ENCODE data around the gene STOX1. TPM values are rescaled to one million over a fixed set of nuclear protein-coding genes. Genes with fewer than 3 reads are reported as not detected.
"Not testable (repeated sequence)": the region's sequence is repeated elsewhere in the genome, so short reads cannot be mapped to it uniquely, and the experiment has no call there.

STOX1 gene
- under 1 TPM; 0.19 to 0.41 TPM for total RNA-seq

GRCh38 chr10:68826764-68827591 is at the start of gene STOX1:
STOX1 (plus strand) TSS chr10:68827531; CDS start chr10:68827624, 93 bp downstream.
- ATAC-seq (replicated peaks in 1 of 2) (peak; percentile 85 to 86), DNase-seq (peak; percentile 73)
- H3K27ac Mint-ChIP-seq = no peak within 1 kb of the TSS
- peaks cover 16% of the 10 kb centered on the region for H3K4me1 Mint-ChIP-seq (ENCODE audit: low read depth)
- no peaks in the 10 kb centered on the region for H3K36me3 Mint-ChIP-seq (ENCODE audit: insufficient read depth in 2 of 2)
- H3K4me3 Mint-ChIP-seq = peak within 1 kb of the TSS; percentile 80 to 82
- H3K27me3 Mint-ChIP-seq (ENCODE audit: low read depth) = no peaks in the 10 kb centered on the region
- no peaks in the 10 kb centered on the region for H3K9me3 Mint-ChIP-seq

GRCh38 chr10:68781613-68782574 is 45.4 kb upstream of the STOX1 start:
- DNase-seq (no peak), ATAC-seq (replicated peaks in 1 of 2) (no peak)
- H3K27me3 Mint-ChIP-seq (ENCODE audit: low read depth) = no peaks in the 10 kb centered on the region
- H3K9me3 Mint-ChIP-seq = no peaks in the 10 kb centered on the region
- H3K4me1 Mint-ChIP-seq (ENCODE audit: low read depth) = no peaks in the 10 kb centered on the region
- H3K4me3 Mint-ChIP-seq = no peak overlapping the region
- peak overlapping the region; percentile 13 for H3K27ac Mint-ChIP-seq
- H3K36me3 Mint-ChIP-seq (ENCODE audit: insufficient read depth in 2 of 2) = peaks cover 6 to 37% of the 10 kb centered on the region in 2 donors

GRCh38 chr10:68784476-68784875 is 42.9 kb upstream of the STOX1 start:
- peaks cover 6 to 35% of the 10 kb centered on the region in 2 donors for H3K36me3 Mint-ChIP-seq (ENCODE audit: insufficient read depth in 2 of 2)
- no peak overlapping the region for H3K27ac Mint-ChIP-seq
- H3K4me3 Mint-ChIP-seq = no peak overlapping the region
- H3K9me3 Mint-ChIP-seq = no peaks in the 10 kb centered on the region
- no peak for DNase-seq
- no peaks in the 10 kb centered on the region for H3K4me1 Mint-ChIP-seq (ENCODE audit: low read depth)
- no peaks in the 10 kb centered on the region for H3K27me3 Mint-ChIP-seq (ENCODE audit: low read depth)
- no peak for ATAC-seq (replicated peaks in 1 of 2)

GRCh38 chr10:68787813-68788212 is 39.5 kb upstream of the STOX1 start:
- no peak overlapping the region for H3K4me3 Mint-ChIP-seq
- no peaks in the 10 kb centered on the region for H3K27me3 Mint-ChIP-seq (ENCODE audit: low read depth)
- ATAC-seq (replicated peaks in 1 of 2) = no peak
- peaks cover 6 to 22% of the 10 kb centered on the region in 2 donors for H3K36me3 Mint-ChIP-seq (ENCODE audit: insufficient read depth in 2 of 2)
- H3K4me1 Mint-ChIP-seq (ENCODE audit: low read depth) = no peaks in the 10 kb centered on the region
- H3K27ac Mint-ChIP-seq = no peak overlapping the region
- no peak for DNase-seq
- no peaks in the 10 kb centered on the region for H3K9me3 Mint-ChIP-seq

- peaks cover 6 to 21% of the 10 kb centered on the region in 2 donors for H3K36me3 Mint-ChIP-seq (ENCODE audit: insufficient read depth in 2 of 2)
- H3K27ac Mint-ChIP-seq = no peak overlapping the region
- ATAC-seq (replicated peaks in 1 of 2) (no peak), DNase-seq (no peak)
- H3K9me3 Mint-ChIP-seq = no peaks in the 10 kb centered on the region
- no peak overlapping the region for H3K4me3 Mint-ChIP-seq
- H3K27me3 Mint-ChIP-seq (ENCODE audit: low read depth) = no peaks in the 10 kb centered on the region
- H3K4me1 Mint-ChIP-seq (ENCODE audit: low read depth) = no peaks in the 10 kb centered on the region
Measured at GRCh38 chr10:68790476-68790875, 36.9 kb upstream of the STOX1 start.

- no peak overlapping the region for H3K4me3 Mint-ChIP-seq
- no peaks in the 10 kb centered on the region for H3K4me1 Mint-ChIP-seq (ENCODE audit: low read depth)
- H3K9me3 Mint-ChIP-seq = no peaks in the 10 kb centered on the region
- peaks cover 2 to 9% of the 10 kb centered on the region in 2 donors for H3K36me3 Mint-ChIP-seq (ENCODE audit: insufficient read depth in 2 of 2)
- no peak for ATAC-seq (replicated peaks in 1 of 2)
- no peaks in the 10 kb centered on the region for H3K27me3 Mint-ChIP-seq (ENCODE audit: low read depth)
- DNase-seq = no peak
- H3K27ac Mint-ChIP-seq = no peak overlapping the region
Measured at GRCh38 chr10:68792115-68792514, 35.2 kb upstream of the STOX1 start.

- ATAC-seq (replicated peaks in 1 of 2) (no peak), DNase-seq (no peak)
- no peak overlapping the region for H3K27ac Mint-ChIP-seq
- H3K9me3 Mint-ChIP-seq = no peaks in the 10 kb centered on the region
- no peak overlapping the region for H3K4me3 Mint-ChIP-seq
- H3K4me1 Mint-ChIP-seq (ENCODE audit: low read depth) = no peaks in the 10 kb centered on the region
- H3K27me3 Mint-ChIP-seq (ENCODE audit: low read depth) = no peaks in the 10 kb centered on the region
- peaks cover 0 to 4% of the 10 kb centered on the region in 2 donors for H3K36me3 Mint-ChIP-seq (ENCODE audit: insufficient read depth in 2 of 2)
Measured at GRCh38 chr10:68795886-68796532, 31.3 kb upstream of the STOX1 start.

- Mint-ChIP-seq H3K27me3 (ENCODE audit: low read depth) (no peaks in the 10 kb centered on the region), H3K4me1 (ENCODE audit: low read depth) (no peaks in the 10 kb centered on the region), H3K36me3 (ENCODE audit: insufficient read depth in 2 of 2) (peaks cover 0 to 4% of the 10 kb centered on the region in 2 donors), H3K27ac (no peak overlapping the region), H3K4me3 (no peak overlapping the region), H3K9me3 (no peaks in the 10 kb centered on the region)
- ATAC-seq (replicated peaks in 1 of 2) (no peak), DNase-seq (no peak)
Measured at GRCh38 chr10:68796605-68797004, 30.7 kb upstream of the STOX1 start.

GRCh38 chr10:68800211-68800610 is 27.1 kb upstream of the STOX1 start:
- no peak for ATAC-seq (replicated peaks in 1 of 2)
- Mint-ChIP-seq H3K4me1 (ENCODE audit: low read depth) (no peaks in the 10 kb centered on the region), H3K27ac (no peak overlapping the region), H3K9me3 (no peaks in the 10 kb centered on the region), H3K27me3 (ENCODE audit: low read depth) (no peaks in the 10 kb centered on the region), H3K36me3 (ENCODE audit: insufficient read depth in 2 of 2) (peaks cover 0 to 2% of the 10 kb centered on the region in 2 donors), H3K4me3 (no peak overlapping the region)
- no peak for DNase-seq

GRCh38 chr10:68804692-68805091 is 22.6 kb upstream of the STOX1 start:
- DNase-seq (no peak), ATAC-seq (replicated peaks in 1 of 2) (no peak)
- Mint-ChIP-seq H3K4me3 (no peak overlapping the region), H3K27me3 (ENCODE audit: low read depth) (no peaks in the 10 kb centered on the region), H3K9me3 (no peaks in the 10 kb centered on the region), H3K36me3 (ENCODE audit: insufficient read depth in 2 of 2) (no peaks in the 10 kb centered on the region), H3K4me1 (ENCODE audit: low read depth) (no peaks in the 10 kb centered on the region), H3K27ac (no peak overlapping the region)

- DNase-seq; H3K27me3 Mint-ChIP-seq (ENCODE audit: low read depth); ATAC-seq (replicated peaks in 1 of 2); H3K27ac Mint-ChIP-seq; H3K9me3 Mint-ChIP-seq; H3K4me3 Mint-ChIP-seq; H3K4me1 Mint-ChIP-seq (ENCODE audit: low read depth); H3K36me3 Mint-ChIP-seq (ENCODE audit: insufficient read depth in 2 of 2): not testable (repeated sequence)
Measured at GRCh38 chr10:68810830-68811229, 16.5 kb upstream of the STOX1 start.

- Mint-ChIP-seq H3K27me3 (ENCODE audit: low read depth) (no peaks in the 10 kb centered on the region), H3K27ac (no peak overlapping the region), H3K4me1 (ENCODE audit: low read depth) (no peaks in the 10 kb centered on the region), H3K9me3 (no peaks in the 10 kb centered on the region), H3K4me3 (no peak overlapping the region), H3K36me3 (ENCODE audit: insufficient read depth in 2 of 2) (no peaks in the 10 kb centered on the region)
- ATAC-seq (replicated peaks in 1 of 2) (no peak), DNase-seq (no peak)
Measured at GRCh38 chr10:68811314-68812009, 15.9 kb upstream of the STOX1 start.

Measured in activated T-cell treated with anti-CD3 and anti-CD28 coated beads, Interleukin-2, amount 50 U/mL, for 72 hours (primary cell).